SU-DHL-6 (cell line): ENCODE data around the gene OSBPL6.

Source experiments
- H2AFZ ChIP-seq: fragments of 200-600 bp; sonication (generic); 2 replicates; pipeline ENCODE4 v1.6.1; 2014; ENCODE audit warnings: low read depth, mild to moderate bottlenecking, moderate library complexity, mixed read lengths, antibody characterized with exemption, low read length; ENCODE audit not compliant: severe bottlenecking
- H3F3A ChIP-seq: fragments of 200-600 bp; shearing (Covaris generic); 2 replicates; pipeline ENCODE4 v1.6.0; 2016; ENCODE audit warnings: antibody characterized with exemption, mild to moderate bottlenecking; ENCODE audit not compliant: insufficient read depth
- H3K27ac ChIP-seq: fragments of 200-600 bp; sonication (generic); 2 replicates; pipeline ENCODE4 v1.5.1; 2016; ENCODE audit warnings: low read depth, mild to moderate bottlenecking, low read length, moderate library complexity, mixed read lengths
- H3K27me3 ChIP-seq: fragments of 200-600 bp; sonication (generic), shearing (Covaris generic); 2 replicates; pipeline ENCODE4 v1.6.0; 2014; ENCODE audit warnings: mild to moderate bottlenecking, low read length
- H3K36me3 ChIP-seq: fragments of 200-600 bp; sonication (generic); 2 replicates; pipeline ENCODE4 v1.6.1; 2014; ENCODE audit warnings: mild to moderate bottlenecking, low read length, mixed read lengths
- H3K4me2 ChIP-seq: fragments of 300-600, 200-600 bp; shearing (Covaris generic), sonication (generic); 2 replicates; pipeline ENCODE4 v1.6.0; 2014; ENCODE audit warnings: low read length, low read depth, mild to moderate bottlenecking; ENCODE audit not compliant: poor library complexity, severe bottlenecking
- H3K4me3 ChIP-seq: fragments of 200-600 bp; sonication (generic); 2 replicates; pipeline ENCODE4 v1.5.1; 2014; ENCODE audit warnings: antibody characterized with exemption, low read length, mild to moderate bottlenecking, mixed read lengths; ENCODE audit not compliant: insufficient read depth, poor library complexity, severe bottlenecking
- H3K79me2 ChIP-seq: fragments of 200-600 bp; sonication (generic); 2 replicates; pipeline ENCODE4 v1.6.1; 2014; ENCODE audit warnings: mild to moderate bottlenecking, low read length, moderate library complexity; ENCODE audit not compliant: insufficient read depth
- H3K9ac ChIP-seq: fragments of 200-600 bp; sonication (generic); 2 replicates; pipeline ENCODE4 v1.7.0; 2014; ENCODE audit warnings: mild to moderate bottlenecking, low read length
- H3K9me2 ChIP-seq: fragments of 200-600 bp; sonication (generic); replicated peaks from 2 replicates; pipeline ENCODE4 v1.6.1; 2014; ENCODE audit warnings: low read length; ENCODE audit not compliant: insufficient read depth
- H3K9me3 ChIP-seq: fragments of 200-600 bp; sonication (generic); 2 replicates; pipeline ENCODE4 v1.6.1; 2014; ENCODE audit warnings: low read length, mixed read lengths; ENCODE audit not compliant: insufficient read depth
- H4K20me1 ChIP-seq: fragments of 200-600 bp; sonication (generic); 2 replicates; pipeline ENCODE4 v1.6.1; 2014; ENCODE audit warnings: low read depth, mild to moderate bottlenecking, antibody characterized with exemption, low read length, moderate library complexity, mixed read lengths
- EZH2phosphoT487 ChIP-seq: fragments of 200-600 bp; sonication (generic), shearing (Covaris generic); conservative IDR thresholded peaks from 2 replicates; pipeline ENCODE4 v1.6.1; 2018; ENCODE audit warnings: mild to moderate bottlenecking, antibody characterized with exemption, low read length, moderate library complexity, mixed read lengths
- TF ChIP-seq, protein P1 (sequence below): fragments of 200-600 bp; sonication (generic); IDR thresholded peaks from one replicate; pipeline ENCODE4 v1.5.1; 2017; ENCODE audit warnings: antibody characterized with exemption, mild to moderate bottlenecking, low read length, moderate library complexity; ENCODE audit not compliant: insufficient read depth, poor library complexity, severe bottlenecking

Gene OSBPL6

DNA sequence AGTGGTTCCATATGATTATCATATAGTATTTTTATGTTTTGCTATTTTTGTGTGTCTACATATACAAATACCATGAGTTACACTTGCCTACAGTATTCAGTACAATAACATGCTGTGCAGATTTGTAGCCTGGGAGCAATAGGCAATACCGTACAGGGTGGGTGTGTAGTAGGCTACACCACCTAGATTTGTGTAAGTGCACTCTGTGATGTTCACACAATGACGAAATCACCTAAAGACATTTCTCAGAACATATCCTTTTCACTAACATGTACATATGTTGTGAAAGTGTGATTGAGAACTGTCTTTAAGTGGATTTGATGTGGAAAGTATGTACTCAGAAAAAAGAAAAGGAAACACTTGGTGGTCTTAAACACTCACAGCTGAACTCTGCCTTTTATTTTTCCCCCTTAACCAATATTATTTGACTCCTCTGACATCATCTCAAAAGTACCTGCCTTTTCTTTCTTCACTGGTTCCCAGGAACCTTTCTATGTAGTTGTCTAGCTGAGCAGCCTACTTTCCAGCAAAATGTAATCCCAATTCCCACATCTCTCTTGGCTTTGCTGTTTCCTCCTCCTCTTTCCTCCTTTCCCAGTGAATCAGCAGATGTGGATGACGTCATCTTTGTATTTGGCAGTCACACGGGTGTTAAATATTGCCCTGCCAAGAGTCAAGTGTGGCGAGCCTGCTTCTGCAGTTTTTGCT is 47.7 kb downstream of the OSBPL6 start:
- H4K20me1 ChIP-seq: no peaks in the 10 kb centered on the region
- no peaks in the 10 kb centered on the region for H3K9me3 ChIP-seq
- no peaks in the 10 kb centered on the region for H3K36me3 ChIP-seq
- H3F3A ChIP-seq: no peaks in the 10 kb centered on the region
- no peak overlapping the region for H3K9ac ChIP-seq
- no peaks in the 10 kb centered on the region for H3K79me2 ChIP-seq
- no peak overlapping the region for H3K4me3 ChIP-seq
- H3K27me3 ChIP-seq: no peaks in the 10 kb centered on the region
- H3K9me2 ChIP-seq: no peaks in the 10 kb centered on the region
- TF ChIP-seq, protein P1, sequence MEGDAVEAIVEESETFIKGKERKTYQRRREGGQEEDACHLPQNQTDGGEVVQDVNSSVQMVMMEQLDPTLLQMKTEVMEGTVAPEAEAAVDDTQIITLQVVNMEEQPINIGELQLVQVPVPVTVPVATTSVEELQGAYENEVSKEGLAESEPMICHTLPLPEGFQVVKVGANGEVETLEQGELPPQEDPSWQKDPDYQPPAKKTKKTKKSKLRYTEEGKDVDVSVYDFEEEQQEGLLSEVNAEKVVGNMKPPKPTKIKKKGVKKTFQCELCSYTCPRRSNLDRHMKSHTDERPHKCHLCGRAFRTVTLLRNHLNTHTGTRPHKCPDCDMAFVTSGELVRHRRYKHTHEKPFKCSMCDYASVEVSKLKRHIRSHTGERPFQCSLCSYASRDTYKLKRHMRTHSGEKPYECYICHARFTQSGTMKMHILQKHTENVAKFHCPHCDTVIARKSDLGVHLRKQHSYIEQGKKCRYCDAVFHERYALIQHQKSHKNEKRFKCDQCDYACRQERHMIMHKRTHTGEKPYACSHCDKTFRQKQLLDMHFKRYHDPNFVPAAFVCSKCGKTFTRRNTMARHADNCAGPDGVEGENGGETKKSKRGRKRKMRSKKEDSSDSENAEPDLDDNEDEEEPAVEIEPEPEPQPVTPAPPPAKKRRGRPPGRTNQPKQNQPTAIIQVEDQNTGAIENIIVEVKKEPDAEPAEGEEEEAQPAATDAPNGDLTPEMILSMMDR: no peak
- no peak for TF ChIP-seq EZH2phosphoT487
- no peak overlapping the region for H3K4me2 ChIP-seq
- no peak overlapping the region for H3K27ac ChIP-seq
- H2AFZ ChIP-seq: no peak overlapping the region

DNA sequence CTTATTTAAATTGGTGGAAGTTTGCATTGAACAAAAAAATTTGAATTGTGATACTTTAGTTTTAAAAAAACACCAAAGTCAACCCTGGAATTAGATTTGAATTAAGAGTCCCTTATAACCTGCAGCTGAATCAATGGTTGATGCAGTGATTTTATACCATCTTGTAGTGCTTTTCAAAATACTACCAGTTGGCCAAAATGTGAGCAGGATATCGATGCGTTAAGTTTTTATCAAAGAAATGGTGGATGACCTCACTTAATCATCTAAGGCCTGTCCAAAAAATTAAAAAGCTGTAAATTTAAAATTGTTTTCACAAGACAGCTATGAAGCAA is 48.2 kb downstream of the OSBPL6 start:
- H3K27me3 ChIP-seq: no peaks in the 10 kb centered on the region
- no peak overlapping the region for H3K4me2 ChIP-seq
- H3K4me3 ChIP-seq: no peak overlapping the region
- TF ChIP-seq, protein P1: no peak
- no peak for TF ChIP-seq EZH2phosphoT487
- no peak overlapping the region for H3K9ac ChIP-seq
- no peak overlapping the region for H2AFZ ChIP-seq
- H3K27ac ChIP-seq: no peak overlapping the region
- no peaks in the 10 kb centered on the region for H3F3A ChIP-seq
- H3K36me3 ChIP-seq: no peaks in the 10 kb centered on the region
- no peaks in the 10 kb centered on the region for H3K9me3 ChIP-seq
- no peaks in the 10 kb centered on the region for H3K9me2 ChIP-seq
- no peaks in the 10 kb centered on the region for H4K20me1 ChIP-seq
- H3K79me2 ChIP-seq: no peaks in the 10 kb centered on the region

DNA sequence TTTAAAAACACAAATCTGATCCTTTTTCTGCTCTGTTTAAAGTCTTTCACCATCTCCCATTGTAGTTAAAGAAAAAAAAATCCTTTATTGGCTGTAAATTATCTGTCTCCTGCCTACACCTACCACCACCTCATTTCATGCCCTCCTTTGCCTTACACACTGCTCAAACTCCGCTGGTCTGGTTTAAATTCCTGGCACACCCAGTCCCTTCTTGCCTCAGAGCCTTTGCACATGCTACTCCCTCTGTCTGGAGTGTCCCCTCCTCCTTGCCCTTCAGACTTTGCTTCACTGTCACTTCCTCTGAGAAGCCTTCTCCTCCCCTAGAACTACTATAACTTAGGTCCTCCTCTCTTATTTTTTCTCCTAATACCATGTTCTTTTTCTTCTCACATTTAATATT is 49.6 kb downstream of the OSBPL6 start:
- Histone ChIP-seq H3K9me2 (no peaks in the 10 kb centered on the region), H3K4me3 (no peak overlapping the region), H3K9ac (no peak overlapping the region), H3K79me2 (no peaks in the 10 kb centered on the region), H3K9me3 (no peaks in the 10 kb centered on the region), H2AFZ (no peak overlapping the region), H3K27me3 (no peaks in the 10 kb centered on the region), H4K20me1 (no peaks in the 10 kb centered on the region), H3F3A (no peaks in the 10 kb centered on the region), H3K27ac (no peak overlapping the region), H3K36me3 (no peaks in the 10 kb centered on the region), H3K4me2 (no peak overlapping the region)
- TF ChIP-seq, protein P1: no peak
- no peak for TF ChIP-seq EZH2phosphoT487
